GM19455 (cell line): ENCODE results near the gene PAX8.

Source experiments
- ATAC-seq: cut with Tn5 transposase; IDR thresholded peaks from one replicate; pipeline ENCODE4 v1.9.1; 2021; ENCODE audit not compliant: unreplicated experiment

Gene PAX8

GRCh38 chr2:113187771-113188170 lies 91.0 kb downstream of the PAX8 start:
- no peak for ATAC-seq

GRCh38 chr2:113186433-113186796 lies 92.3 kb downstream of the PAX8 start:
- ATAC-seq: no peak

GRCh38 chr2:113185664-113186432 lies 92.9 kb downstream of the PAX8 start:
- ATAC-seq: no peak

GRCh38 chr2:113184531-113185230 lies 94.0 kb downstream of the PAX8 start:
- no peak for ATAC-seq

- ATAC-seq: no peak
These were observed 95.0 kb downstream of the PAX8 start for GRCh38 chr2:113183703-113184102.

- ATAC-seq: no peak
These were observed 95.5 kb downstream of the PAX8 start for GRCh38 chr2:113183264-113183663.

GRCh38 chr2:113182471-113183260 lies 96.1 kb downstream of the PAX8 start:
- no peak for ATAC-seq

- ATAC-seq: no peak
These were observed 97.3 kb downstream of the PAX8 start for GRCh38 chr2:113181258-113182051.

GRCh38 chr2:113180131-113180946 lies 98.4 kb downstream of the PAX8 start:
- ATAC-seq: no peak

GRCh38 chr2:113179446-113180045 lies 99.2 kb downstream of the PAX8 start:
- no peak for ATAC-seq

GRCh38 chr2:113178891-113179290 lies 99.8 kb downstream of the PAX8 start:
- ATAC-seq: no peak

GRCh38 chr2:113178069-113178746 lies 100.5 kb downstream of the PAX8 start:
- ATAC-seq: no peak

- no peak for ATAC-seq
These were observed 101.9 kb downstream of the PAX8 start for GRCh38 chr2:113176696-113177355.

- no peak for ATAC-seq
These were observed 102.7 kb downstream of the PAX8 start for GRCh38 chr2:113175736-113176695.

GRCh38 chr2:113175042-113175628 lies 103.6 kb downstream of the PAX8 start:
- peak; percentile 65 for ATAC-seq

- ATAC-seq: no peak
These were observed 104.4 kb downstream of the PAX8 start for GRCh38 chr2:113174376-113174750.
